KG1 (cell line): ENCODE measurements around the gene PTGIS.

Experiments used
- DNase-seq: peaks from one replicate; lab custom pipeline; 2025; lab: John Stamatoyannopoulos, UW

The PTGIS gene

GRCh38 chr20:49496553-49497397 is 71.2 kb downstream of the PTGIS start:
- no peak for DNase-seq

GRCh38 chr20:49496043-49496442 is 71.9 kb downstream of the PTGIS start:
- DNase-seq, result no peak

GRCh38 chr20:49490689-49491088 is 77.2 kb downstream of the PTGIS start:
- DNase-seq, result no peak

- no peak for DNase-seq
Measured at GRCh38 chr20:49489688-49490087, 78.2 kb downstream of the PTGIS start.

- DNase-seq, result no peak
Measured at GRCh38 chr20:49486064-49486463, 81.9 kb downstream of the PTGIS start.

GRCh38 chr20:49485563-49485962 is 82.4 kb downstream of the PTGIS start:
- DNase-seq, result no peak

GRCh38 chr20:49484180-49485140 is 83.5 kb downstream of the PTGIS start:
- peak; percentile 14 for DNase-seq

GRCh38 chr20:49483696-49484123 is 84.2 kb downstream of the PTGIS start:
- no peak for DNase-seq

- no peak for DNase-seq
Measured at GRCh38 chr20:49483018-49483695, 84.8 kb downstream of the PTGIS start.

GRCh38 chr20:49482621-49483017 is 85.3 kb downstream of the PTGIS start, which contains the start of gene KCNB1:
Gene KCNB1, minus strand, starts transcription at chr20:49482668. Its CDS starts 188 bp downstream, at chr20:49482480.
- DNase-seq, result no peak

GRCh38 chr20:49482173-49482572 is 85.8 kb downstream of the PTGIS start:
- DNase-seq, result no peak

- no peak for DNase-seq
Measured at GRCh38 chr20:49481116-49481515, 86.8 kb downstream of the PTGIS start.

GRCh38 chr20:49480236-49480635 is 87.7 kb downstream of the PTGIS start:
- no peak for DNase-seq

GRCh38 chr20:49479785-49480184 is 88.2 kb downstream of the PTGIS start:
- no peak for DNase-seq

GRCh38 chr20:49478754-49479689 is 88.9 kb downstream of the PTGIS start:
- DNase-seq, result no peak

GRCh38 chr20:49478266-49478665 is 89.7 kb downstream of the PTGIS start:
- no peak for DNase-seq

- DNase-seq, result no peak
Measured at GRCh38 chr20:49477200-49477599, 90.7 kb downstream of the PTGIS start.

- DNase-seq, result no peak
Measured at GRCh38 chr20:49476016-49476355, 92.0 kb downstream of the PTGIS start.

- no peak for DNase-seq
Measured at GRCh38 chr20:49475292-49476015, 92.5 kb downstream of the PTGIS start.

GRCh38 chr20:49471397-49471796 is 96.5 kb downstream of the PTGIS start:
- no peak for DNase-seq
